GM12892 (cell line): ENCODE data around the gene WBP4.

ENCODE experiments used
- POLR2A ChIP-seq: IDR thresholded peaks from 2 replicates; pipeline ENCODE4 v1.6.1; 2011; ENCODE audit warnings: low read depth, low read length, control low read depth
- TAF1 ChIP-seq: IDR thresholded peaks from 2 replicates; pipeline ENCODE4 v1.6.1; 2011; ENCODE audit warnings: low read depth, mild to moderate bottlenecking, control low read depth, low read length, borderline replicate concordance

GRCh38 chr13:41127701-41128100 lies 66.4 kb downstream of the WBP4 start:
- TF ChIP-seq POLR2A (no peak), TAF1 (no peak)
